ENCODE measurements around the gene STAT3.
A peak's percentile ranks its signal among the peaks of the same experiment; 100 is the strongest.
"Not testable (repeated sequence)": the region's sequence is repeated elsewhere in the genome, so short reads cannot be mapped to it uniquely, and the experiment has no call there.

The STAT3 gene

DNA sequence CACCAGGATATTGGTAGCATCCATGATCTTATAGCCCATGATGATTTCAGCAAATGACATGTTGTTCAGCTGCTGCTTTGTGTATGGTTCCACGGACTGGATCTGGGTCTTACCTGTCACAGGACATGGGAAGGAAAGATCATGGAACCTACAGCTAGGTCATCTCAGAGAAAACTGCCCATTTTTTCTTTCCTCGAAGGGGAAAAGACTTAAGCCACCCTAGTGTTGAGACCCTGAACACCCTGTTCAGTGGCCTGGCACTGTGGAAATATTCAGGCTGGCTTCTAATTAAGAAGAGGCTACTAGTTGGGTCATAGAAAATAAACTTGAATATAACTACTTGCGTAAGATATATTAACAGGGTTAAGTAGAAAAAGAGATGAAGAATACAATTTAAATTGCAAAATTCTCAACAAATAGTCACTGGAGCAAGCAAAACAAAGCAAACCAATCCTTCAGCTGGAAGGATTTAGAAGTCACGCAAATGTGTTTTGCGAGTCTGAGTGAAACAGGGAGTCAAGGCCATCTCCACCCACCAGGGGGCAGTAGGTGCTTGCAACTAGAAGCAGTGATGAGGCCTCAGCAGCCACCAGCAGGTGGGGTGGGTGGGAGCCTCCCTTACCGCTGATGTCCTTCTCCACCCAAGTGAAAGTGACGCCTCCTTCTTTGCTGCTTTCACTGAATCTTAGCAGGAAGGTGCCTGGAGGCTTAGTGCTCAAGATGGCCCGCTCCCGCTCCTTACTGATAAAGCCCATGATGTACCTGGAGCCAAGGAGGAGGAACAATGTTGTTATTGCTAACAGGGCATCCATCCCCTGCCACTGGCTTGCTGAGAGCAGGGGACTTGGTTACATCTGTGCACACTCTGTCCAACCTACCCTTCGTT lies 65.6 kb downstream of the STAT3 start:
- DNase-seq (ENCODE audit: low read depth) = peak; percentile 92
- no peak overlapping the region for H3K4me3 ChIP-seq (ENCODE audit: control insufficient read depth, low read depth, low read length)
- TF ChIP-seq, protein P1, sequence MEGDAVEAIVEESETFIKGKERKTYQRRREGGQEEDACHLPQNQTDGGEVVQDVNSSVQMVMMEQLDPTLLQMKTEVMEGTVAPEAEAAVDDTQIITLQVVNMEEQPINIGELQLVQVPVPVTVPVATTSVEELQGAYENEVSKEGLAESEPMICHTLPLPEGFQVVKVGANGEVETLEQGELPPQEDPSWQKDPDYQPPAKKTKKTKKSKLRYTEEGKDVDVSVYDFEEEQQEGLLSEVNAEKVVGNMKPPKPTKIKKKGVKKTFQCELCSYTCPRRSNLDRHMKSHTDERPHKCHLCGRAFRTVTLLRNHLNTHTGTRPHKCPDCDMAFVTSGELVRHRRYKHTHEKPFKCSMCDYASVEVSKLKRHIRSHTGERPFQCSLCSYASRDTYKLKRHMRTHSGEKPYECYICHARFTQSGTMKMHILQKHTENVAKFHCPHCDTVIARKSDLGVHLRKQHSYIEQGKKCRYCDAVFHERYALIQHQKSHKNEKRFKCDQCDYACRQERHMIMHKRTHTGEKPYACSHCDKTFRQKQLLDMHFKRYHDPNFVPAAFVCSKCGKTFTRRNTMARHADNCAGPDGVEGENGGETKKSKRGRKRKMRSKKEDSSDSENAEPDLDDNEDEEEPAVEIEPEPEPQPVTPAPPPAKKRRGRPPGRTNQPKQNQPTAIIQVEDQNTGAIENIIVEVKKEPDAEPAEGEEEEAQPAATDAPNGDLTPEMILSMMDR (conservative IDR thresholded peaks at IDR 0.05; ENCODE audit: control insufficient read depth, insufficient read depth, low read depth, low read length) = peak; percentile 100

DNA sequence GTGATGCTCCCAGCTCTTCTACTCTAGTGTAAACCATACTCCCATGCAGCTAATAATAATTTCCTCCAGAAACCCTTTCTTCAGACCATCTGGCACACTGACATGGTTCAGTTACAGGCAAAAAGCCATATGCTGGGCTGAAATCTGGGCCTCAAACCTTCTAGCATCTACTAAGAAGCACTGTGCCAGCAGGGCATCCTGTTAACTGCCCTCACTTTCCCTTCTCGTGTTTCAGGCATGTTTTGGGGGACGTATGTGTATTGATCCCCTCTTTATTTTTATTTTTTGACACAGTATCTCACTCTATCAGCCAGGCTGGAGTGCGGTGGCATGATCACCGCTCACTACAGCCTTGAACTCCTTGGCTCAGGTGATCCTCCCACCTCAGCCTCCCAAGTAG lies 66.7 kb downstream of the STAT3 start:
- H3K4me3 ChIP-seq (ENCODE audit: control insufficient read depth, low read depth, low read length) = no peak overlapping the region
- TF ChIP-seq, protein P1 (conservative IDR thresholded peaks at IDR 0.05; ENCODE audit: control insufficient read depth, insufficient read depth, low read depth, low read length) = no peak
- DNase-seq (ENCODE audit: low read depth) = no peak

DNA sequence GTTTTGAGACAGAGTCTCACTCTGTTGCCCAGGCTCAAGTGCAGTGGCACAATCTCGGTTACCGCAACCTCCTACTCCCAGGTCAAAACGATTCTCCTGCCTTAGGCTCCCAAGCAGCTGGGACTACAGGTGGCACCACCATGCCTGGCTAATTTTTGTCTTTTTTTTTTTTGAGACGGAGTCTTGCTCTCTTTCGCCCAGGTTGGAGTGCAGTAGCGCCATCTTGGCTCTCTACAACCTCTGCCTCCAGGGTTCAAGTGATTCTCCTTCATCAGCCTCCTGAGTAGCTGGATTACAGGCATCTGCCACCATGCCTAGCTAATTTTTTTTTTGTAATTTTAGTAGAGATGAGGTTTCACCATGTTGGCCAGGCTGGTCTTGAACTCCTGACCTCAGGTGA lies 70.3 kb downstream of the STAT3 start:
- H3K4me3 ChIP-seq (ENCODE audit: control insufficient read depth, low read depth, low read length); DNase-seq (ENCODE audit: low read depth): not testable (repeated sequence)

DNA sequence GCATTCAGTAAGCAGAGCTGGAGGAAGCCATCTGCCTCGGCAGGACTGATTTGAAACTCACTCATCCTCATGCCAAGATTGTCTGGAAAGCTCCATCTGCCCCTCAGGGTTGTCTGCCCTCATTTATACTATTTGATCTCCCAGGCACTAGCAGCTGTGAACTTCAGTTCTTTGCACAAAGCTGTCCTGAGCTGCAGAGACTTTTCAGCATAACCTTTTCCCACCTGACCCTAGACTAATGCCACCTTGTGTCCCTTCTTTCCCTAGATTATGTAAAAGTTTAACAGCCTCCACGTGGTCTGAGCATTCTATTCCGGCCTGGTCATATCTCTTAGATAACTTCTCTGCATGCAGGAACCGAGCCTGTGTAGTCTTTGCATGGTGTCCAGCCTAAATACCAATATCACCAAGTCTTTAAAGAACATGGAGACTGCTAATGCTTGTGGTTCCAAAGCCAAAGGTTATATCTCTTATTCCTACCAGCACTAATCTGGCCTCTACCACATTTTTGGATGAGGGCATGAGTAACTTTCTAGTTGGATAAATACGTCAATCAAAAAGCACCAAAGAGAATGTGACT lies 70.9 kb downstream of the STAT3 start:
- H3K4me3 ChIP-seq (ENCODE audit: control insufficient read depth, low read depth, low read length) = no peak overlapping the region
- DNase-seq (ENCODE audit: low read depth) = no peak
- TF ChIP-seq, protein P1 (conservative IDR thresholded peaks at IDR 0.05; ENCODE audit: control insufficient read depth, insufficient read depth, low read depth, low read length) = no peak

DNA sequence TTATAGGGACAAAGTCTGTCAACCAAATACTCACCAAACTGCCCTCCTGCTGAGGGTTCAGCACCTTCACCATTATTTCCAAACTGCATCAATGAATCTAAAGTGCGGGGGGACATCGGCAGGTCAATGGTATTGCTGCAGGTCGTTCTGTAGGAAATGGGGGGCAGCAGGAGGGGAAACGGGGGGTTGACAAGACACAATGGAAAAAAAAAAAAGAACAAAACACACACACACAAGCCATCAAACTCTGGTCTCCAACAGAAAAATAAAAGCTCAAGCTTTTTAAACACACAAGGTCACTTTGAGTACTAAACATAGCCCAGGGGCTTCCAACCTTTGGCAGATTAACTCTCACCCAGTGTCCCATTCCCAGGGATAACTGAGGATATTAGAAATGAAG lies 71.5 kb downstream of the STAT3 start:
- no peak overlapping the region for H3K4me3 ChIP-seq (ENCODE audit: control insufficient read depth, low read depth, low read length)
- TF ChIP-seq, protein P1 (conservative IDR thresholded peaks at IDR 0.05; ENCODE audit: control insufficient read depth, insufficient read depth, low read depth, low read length) = no peak

DNA sequence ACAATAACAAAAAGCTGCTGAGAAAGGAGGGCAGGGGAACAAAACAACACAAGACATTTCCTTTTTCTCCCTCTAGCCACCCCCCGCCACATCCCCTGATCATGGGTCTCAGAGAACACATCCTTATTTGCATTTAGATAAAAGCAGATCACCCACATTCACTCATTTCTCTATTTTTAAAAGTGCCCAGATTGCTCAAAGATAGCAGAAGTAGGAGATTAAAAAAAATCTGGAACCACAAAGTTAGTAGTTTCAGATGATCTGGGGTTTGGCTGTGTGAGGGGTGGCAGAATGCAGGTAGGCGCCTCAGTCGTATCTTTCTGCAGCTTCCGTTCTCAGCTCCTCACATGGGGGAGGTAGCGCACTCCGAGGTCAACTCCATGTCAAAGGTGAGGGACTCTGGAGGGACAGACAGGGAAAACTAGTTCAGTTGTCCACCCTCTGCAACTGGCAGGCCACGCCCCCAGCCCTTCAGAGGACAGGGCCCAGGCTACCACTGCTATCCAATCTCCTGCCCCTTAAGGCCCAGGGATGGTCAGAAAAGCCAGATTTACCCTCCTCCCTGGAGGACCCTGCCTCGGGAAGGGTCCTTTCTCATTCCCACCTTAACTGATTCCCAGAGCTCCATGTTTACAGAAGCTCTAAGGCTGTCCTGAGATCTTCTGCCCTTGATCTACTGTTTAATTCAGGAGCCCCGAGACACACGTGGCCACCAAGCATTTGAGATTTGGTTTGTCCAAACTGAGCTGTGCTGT lies 72.7 kb downstream of the STAT3 start:
- H3K4me3 ChIP-seq (ENCODE audit: control insufficient read depth, low read depth, low read length) = no peak overlapping the region
- TF ChIP-seq, protein P1 (conservative IDR thresholded peaks at IDR 0.05; ENCODE audit: control insufficient read depth, insufficient read depth, low read depth, low read length) = no peak
- no peak for DNase-seq (ENCODE audit: low read depth)

More for the DNA sequence above, 71.5 kb downstream of the STAT3 start:
- DNase-seq (ENCODE audit: low read depth) = no peak

All from fibroblast of mammary gland (primary cell).